Renal cortical epithelial cell (primary cell): ENCODE data around the gene GRK1. TPM values are rescaled to one million over a fixed set of nuclear protein-coding genes. Genes with fewer than 3 reads are reported as not detected.

ENCODE experiments used
- DNase-seq: peaks from one replicate; pipeline ENCODE4 v3.0.0-alpha.2; 2011; ENCODE audit warnings: low read depth
- total RNA-seq: library from RNA; depleted of rRNA; stranded (reverse); fragments of >200 nt; gene quantifications from 2 replicates; pipeline ENCODE4 v1.2.3, GENCODE V29; 2014

GRK1 gene
- total RNA-seq, 1 donor from 2014 or later = not detected

- DNase-seq = peak; percentile 11
Measured at GRCh38 chr13:113650275-113650674, 16.7 kb upstream of the GRK1 start.

DNA sequence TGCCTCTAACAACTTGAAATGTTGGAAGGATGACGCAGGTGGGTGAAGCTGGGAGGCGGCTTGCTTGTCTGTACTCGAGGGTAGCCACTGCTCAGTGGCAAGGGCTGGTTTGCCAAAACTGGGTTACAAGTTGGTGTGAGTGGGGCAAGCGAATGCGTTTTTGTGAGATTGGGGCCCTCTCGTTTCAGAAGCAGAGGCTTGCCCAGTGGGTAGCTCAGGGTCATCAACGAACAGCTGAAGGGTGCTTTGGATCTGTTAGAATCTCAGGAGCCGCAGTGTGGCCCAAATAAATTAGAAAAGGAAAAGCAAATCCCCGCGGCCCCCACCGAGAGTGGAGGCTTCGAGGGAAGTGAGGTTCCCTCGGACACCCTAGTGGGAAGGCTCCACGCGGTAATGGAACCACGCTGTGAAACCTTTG is 16.3 kb upstream of the GRK1 start:
- DNase-seq = no peak

GRCh38 chr13:113651511-113652403 is 15.3 kb upstream of the GRK1 start:
- DNase-seq = no peak

DNA sequence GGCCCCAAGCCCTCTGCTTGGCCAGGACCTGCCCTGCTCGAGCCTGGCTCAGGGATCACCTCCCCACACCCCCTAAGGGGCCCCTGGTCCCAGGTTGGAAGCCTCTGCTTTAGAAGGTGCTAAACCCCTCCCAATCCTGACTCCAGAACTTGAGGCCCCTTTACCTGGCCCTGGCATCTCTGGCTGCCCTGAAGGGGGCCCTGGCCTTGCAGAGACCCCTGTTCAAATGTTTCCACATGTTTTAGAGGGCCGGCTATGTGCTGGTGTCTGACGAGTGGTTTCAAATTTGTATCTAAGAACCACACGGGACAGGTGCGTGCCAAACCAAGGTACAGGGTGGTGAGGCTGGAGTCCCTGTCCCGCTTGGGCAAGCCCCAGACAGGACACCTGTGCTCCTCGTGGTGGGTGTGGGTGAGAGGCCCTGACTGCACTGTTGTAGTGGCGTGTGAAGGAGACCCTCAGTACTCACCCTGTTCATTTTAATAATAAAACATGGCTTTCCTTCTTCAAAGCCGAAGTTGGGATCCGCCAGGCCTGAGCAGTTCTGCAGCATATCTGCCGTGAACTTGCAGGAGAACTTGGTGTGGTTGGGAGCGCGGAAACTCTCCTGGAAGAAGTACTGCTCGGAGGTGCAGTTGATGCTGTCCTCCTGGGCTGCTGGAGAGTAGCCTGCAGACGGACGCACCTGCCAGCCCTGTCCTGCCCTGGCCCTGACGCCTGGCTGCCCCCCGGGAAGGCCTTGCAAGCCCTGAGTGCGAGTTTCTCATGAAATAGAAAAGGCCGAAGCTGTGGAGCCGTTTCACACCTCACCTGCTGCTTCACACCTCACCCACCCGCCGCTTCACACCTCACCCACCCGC is 14.4 kb upstream of the GRK1 start:
- DNase-seq = no peak

GRCh38 chr13:113653264-113654174 is 13.5 kb upstream of the GRK1 start:
- no peak for DNase-seq

GRCh38 chr13:113654175-113654560 is 12.9 kb upstream of the GRK1 start:
- no peak for DNase-seq

DNA sequence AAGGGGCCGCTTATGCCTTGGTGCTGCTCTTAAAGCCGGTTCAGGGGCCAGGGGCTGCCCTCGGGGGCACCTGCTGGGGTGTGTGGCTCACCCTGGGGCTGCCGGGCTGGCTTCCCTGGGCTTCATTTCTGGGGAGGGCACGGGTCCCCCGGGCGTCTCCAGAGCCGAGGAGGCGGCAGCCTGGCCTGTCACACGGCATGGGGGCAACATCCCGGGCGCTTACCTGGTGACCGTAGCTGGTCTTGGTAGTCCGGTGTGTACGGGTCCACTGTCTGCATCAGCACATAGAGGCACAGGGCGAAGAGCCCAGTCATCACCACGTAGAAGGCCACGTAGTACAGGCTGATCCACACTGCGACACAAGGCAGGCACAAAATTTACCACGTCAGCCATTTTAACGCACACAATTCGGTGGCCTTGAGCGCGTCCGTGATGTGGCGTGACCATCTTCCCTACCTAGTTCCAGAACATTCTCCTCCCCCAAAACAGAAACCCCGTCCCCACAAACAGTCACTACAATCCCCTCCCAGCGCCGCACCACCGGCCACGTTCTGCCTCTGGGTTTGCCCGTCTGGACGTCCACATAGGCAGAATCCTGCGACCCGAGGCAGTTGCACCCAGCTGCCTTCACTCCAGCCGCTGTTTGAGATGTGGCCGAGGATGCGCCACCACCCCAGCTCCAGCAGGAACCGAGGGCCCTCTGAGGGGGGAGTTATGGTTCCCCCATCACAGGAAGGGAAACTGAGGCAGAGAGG is 12.3 kb upstream of the GRK1 start:
- no peak for DNase-seq

DNA sequence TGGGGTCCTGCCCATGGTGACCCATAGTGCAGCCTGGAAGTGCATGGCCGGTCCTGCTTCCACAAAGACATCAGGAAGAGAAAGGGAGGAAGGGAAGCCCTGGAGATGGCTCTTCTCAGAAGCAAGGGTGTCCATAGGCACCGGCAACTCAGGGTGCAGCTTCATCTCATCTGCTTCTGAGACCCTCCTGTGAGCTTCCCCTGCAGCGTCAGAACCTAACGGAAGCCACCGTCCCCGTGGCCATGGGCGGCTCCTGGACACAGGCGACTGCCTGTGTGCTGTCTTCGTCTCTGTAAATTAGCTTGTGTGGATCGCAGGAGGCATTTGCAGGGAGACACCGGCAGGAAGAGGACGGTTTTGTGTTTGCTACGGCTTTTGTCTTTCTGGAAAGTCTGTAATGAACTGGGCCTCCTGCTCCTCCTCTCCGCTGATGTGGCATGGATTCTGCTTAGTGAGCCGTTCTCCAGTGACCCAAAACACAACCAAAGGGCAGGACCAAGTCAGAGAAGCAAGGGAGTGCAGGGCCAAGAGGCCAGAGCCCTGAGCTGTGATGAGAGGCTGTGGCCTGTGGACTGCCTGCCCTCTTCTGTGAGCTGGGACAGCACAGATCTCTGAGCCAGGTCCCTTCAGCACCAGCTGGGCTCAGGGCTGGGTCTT is 11.5 kb upstream of the GRK1 start:
- peak; percentile 15 for DNase-seq

- no peak for DNase-seq
Measured at GRCh38 chr13:113656003-113656588, 10.9 kb upstream of the GRK1 start.

DNA sequence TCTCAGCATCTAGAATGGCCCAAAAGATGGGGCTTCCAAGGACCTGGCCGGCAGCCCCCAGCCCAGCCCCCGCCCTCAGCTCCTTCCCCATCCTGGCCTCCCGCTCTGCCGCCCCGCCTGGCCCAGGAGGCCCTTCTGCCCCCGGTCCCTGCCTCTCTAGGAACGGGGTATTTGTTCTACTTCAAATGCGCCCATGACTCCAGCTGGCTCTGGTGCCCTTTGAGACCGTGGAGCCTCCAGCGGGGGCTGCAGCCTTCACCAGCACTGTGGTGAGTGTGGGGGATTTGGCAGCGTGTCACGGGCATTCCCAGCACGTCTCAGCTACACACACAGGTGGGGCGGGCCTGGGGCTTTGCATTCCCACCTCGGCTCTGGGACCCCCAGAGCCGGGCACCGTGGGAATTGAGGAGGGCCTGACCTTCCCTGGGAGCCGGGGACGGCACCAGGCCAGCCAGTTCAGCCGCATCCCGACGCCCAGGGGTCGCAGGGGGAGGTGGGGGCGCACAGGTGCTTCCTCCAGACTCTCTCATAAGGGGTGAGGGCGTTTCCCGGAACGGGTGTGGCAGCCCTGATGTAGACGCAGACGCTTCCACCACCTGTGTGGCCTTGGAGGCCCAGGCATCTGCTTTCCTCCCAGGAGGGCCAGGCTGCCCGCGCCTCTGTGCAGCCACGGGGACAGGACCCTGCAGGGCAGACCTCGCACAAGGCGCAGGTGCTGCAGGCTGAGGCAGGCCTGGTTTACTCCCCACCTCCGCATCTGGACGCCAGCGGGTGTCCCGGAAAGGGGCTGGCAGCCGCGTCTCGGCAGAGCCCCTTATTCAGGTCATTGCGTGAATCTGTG is 10.0 kb upstream of the GRK1 start:
- no peak for DNase-seq

GRCh38 chr13:113657851-113658741 is 8.9 kb upstream of the GRK1 start, which contains the start of gene ATP4B:
Gene ATP4B (minus strand): TSS chr13:113658198. CDS start chr13:113658144, 54 bp downstream.
- DNase-seq = no peak

DNA sequence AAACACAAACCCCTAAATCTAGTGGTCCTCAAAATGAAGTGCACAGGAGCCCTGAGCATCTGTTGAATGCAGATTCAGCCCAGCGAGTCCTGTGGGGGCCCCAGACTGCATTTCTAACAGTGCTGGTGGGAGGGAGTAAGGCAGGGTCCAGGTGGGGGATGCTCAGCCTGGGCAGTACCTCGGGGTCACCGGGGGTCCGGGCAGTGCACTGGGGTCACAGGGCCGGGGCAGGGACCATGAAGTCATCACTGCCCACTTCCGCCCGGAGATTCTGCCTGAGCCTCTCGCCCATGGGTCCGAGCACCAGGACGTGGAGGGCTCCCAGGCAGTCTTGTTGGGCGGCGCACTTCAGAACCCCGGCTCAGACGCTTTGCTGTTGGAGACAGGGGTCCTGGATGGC is 8.2 kb upstream of the GRK1 start:
- DNase-seq = no peak

DNA sequence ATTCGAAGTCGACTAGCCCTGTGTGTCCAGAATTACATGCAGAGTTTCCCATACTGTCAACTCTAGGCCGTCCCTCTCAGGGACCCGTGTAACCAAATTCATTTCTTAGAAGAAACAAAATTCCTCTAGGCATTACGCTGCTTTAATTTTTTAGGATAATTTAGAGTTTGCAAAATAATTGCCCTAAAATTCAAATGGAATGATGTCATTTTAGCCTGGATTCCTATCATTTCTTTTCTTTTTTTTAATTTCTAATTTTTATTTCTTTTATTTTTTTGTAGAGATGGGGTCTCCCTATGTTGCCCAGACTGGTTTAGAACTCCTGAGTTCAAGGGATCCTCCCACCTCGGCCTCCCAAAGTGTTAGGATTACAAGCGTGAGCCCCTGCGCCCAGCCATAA is 7.7 kb upstream of the GRK1 start:
- no peak for DNase-seq

DNA sequence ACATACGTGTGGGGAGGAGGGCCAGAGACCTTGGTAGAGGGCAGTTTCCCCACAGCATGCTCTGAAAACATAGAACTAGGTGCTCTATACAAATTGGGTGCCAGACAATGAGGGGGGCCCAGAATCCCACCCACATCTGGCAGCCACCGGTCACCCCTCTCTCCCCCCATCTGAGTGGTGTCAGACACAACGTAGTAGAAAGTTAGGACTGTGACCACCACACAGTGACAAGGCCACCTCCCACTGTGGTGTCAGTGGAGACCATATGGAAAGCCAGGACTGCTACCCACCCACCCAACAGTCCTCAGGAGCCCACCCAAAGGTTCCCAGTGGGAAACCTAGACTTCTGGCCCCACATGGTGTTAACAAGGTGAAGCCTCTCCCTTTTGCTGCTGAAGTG is 7.0 kb upstream of the GRK1 start:
- DNase-seq = no peak

DNA sequence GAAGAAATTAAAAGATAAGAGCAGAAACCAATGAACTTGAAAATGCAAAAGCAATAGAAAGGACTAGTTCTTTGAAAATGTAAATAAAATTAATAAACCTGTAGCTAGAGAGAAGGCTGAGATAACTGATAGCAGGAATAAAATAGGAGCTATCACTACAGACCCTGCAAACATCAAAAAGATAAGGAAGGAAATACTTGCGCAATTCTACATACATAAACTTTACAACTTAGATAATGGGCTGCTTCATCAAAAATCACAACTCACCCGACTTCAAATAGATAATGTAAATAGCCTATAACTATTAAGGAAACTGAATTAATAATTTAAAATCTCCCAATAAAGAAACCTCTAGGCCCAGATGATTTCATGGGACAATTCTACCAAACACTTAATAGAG is 5.5 kb upstream of the GRK1 start:
- DNase-seq = no peak

GRCh38 chr13:113663934-113664333 is 3.1 kb upstream of the GRK1 start:
- DNase-seq = no peak

DNA sequence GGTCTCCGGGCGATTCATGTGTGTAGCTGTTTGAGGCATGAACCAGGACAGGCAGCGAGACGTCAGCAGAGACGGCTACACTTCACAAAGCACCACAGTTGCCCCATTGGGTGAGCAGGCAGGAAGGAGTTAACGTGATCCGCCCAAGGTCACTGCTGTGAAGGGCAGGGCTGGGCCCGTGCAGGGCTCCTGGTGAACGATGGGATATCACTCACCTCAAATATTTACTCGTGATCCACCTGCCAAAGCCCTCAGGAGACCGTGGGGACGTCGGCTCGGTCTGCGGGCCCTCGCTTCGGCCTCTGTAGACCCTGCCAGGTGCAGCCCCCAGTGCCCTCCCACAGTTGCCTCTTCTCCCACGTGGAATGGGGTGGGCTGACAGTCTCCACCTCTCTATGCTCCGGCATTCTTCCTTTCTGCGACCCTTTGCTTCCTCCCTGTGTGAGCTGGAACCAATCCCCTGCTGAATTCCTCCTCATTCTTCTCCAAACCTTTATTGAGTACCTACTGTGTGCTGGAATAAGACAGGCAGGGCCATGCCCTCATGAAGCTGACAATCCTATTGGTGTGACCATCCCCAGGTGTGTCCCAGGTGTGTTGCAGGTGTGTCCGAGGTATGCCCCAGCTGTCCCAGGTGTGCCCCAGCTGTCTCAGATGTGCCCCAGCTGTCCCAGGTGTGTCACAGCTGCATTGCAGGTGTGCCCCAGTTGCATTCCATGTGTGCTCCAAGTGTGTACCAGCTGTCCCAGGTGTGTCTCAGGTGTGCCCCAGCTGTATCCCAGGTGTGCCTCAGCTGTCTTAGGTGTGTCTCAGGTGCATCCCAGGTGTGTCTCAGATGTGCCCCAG is 2.0 kb upstream of the GRK1 start:
- DNase-seq = no peak
